GM23338 (cell line): ENCODE data around the gene ADCY3. TPM values are rescaled to one million over a fixed set of nuclear protein-coding genes. Genes with fewer than 3 reads are reported as not detected.

Experiments
- ATAC-seq: fragments of 200-7000 bp; cut with Tn5 transposase; 3 replicates; pipeline ENCODE4 v1.9.1; 2020
- DNase-seq: peaks from one replicate; pipeline ENCODE4 v3.0.0-alpha.2; 2015; ENCODE audit warnings: low spot score
- H2AFZ ChIP-seq: fragments of 200-600 bp; sonication (generic); 2 replicates; pipeline ENCODE4 v1.8.0; 2016; ENCODE audit warnings: antibody characterized with exemption, mild to moderate bottlenecking, moderate library complexity
- H3F3A ChIP-seq: fragments of 200-600 bp; sonication (generic); replicated peaks from 2 replicates; pipeline ENCODE4 v1.8.0; 2017; ENCODE audit warnings: antibody characterized with exemption, mixed run types, low read depth
- H3K27ac ChIP-seq: fragments of 200-600 bp; sonication (generic); 2 replicates; pipeline ENCODE4 v1.6.1; 2016; ENCODE audit warnings: low read depth
- H3K27me3 ChIP-seq: fragments of 200-600 bp; sonication (generic); 2 replicates; pipeline ENCODE4 v1.8.0; 2016; ENCODE audit warnings: mild to moderate bottlenecking, mixed run types, moderate library complexity; ENCODE audit not compliant: insufficient read depth
- H3K36me3 ChIP-seq: fragments of 200-600 bp; sonication (generic); 2 replicates; pipeline ENCODE4 v1.8.0; 2016; ENCODE audit warnings: mild to moderate bottlenecking; ENCODE audit not compliant: insufficient read depth
- H3K4me1 ChIP-seq: fragments of 200-600 bp; sonication (generic); 2 replicates; pipeline ENCODE4 v1.8.0; 2016; ENCODE audit warnings: mild to moderate bottlenecking, moderate library complexity; ENCODE audit not compliant: insufficient read depth
- H3K4me2 ChIP-seq: fragments of 200-600 bp; sonication (generic); 2 replicates; pipeline ENCODE4 v1.7.1; 2017; ENCODE audit warnings: mixed run types
- H3K4me3 ChIP-seq: fragments of 200-600 bp; sonication (generic); 2 replicates; pipeline ENCODE4 v1.6.1; 2016; ENCODE audit warnings: mixed run types
- H3K79me2 ChIP-seq: fragments of 200-600 bp; sonication (generic); replicated peaks from 2 replicates; pipeline ENCODE4 v1.8.0; 2017; ENCODE audit warnings: mild to moderate bottlenecking; ENCODE audit not compliant: insufficient read depth
- H3K9me2 ChIP-seq: fragments of 200-600 bp; sonication (generic); 2 replicates; pipeline ENCODE4 v1.8.0; 2017; ENCODE audit not compliant: insufficient read depth
- H4K20me1 ChIP-seq: fragments of 200-600 bp; sonication (generic); replicated peaks from 2 replicates; pipeline ENCODE4 v1.8.0; 2017; ENCODE audit warnings: mild to moderate bottlenecking; ENCODE audit not compliant: insufficient read depth
- H3K27ac Mint-ChIP-seq: 2 replicates; pipeline ENCODE4 v1.8.0; 2020; ENCODE audit warnings: inconsistent platforms, mild to moderate bottlenecking, moderate library complexity, mixed read lengths
- H3K27me3 Mint-ChIP-seq: 3 replicates; pipeline ENCODE4 v1.8.0; 2022; ENCODE audit warnings: low read depth, mild to moderate bottlenecking, moderate library complexity, mixed read lengths, inconsistent platforms; ENCODE audit not compliant: insufficient read depth, poor library complexity
- H3K36me3 Mint-ChIP-seq: 3 replicates; pipeline ENCODE4 v1.8.0; 2021; ENCODE audit warnings: low read depth, mild to moderate bottlenecking, inconsistent platforms, moderate library complexity, mixed read lengths
- H3K4me1 Mint-ChIP-seq: 3 replicates; pipeline ENCODE4 v1.8.0; 2020; ENCODE audit warnings: mild to moderate bottlenecking, inconsistent platforms, mixed read lengths
- H3K4me3 Mint-ChIP-seq: 3 replicates; pipeline ENCODE4 v1.8.0; 2021; ENCODE audit warnings: moderate library complexity, mild to moderate bottlenecking, inconsistent platforms, mixed read lengths
- H3K9me3 Mint-ChIP-seq: 3 replicates; pipeline ENCODE4 v1.8.0; 2020; ENCODE audit warnings: moderate library complexity, mild to moderate bottlenecking, inconsistent platforms, mixed read lengths
- CREB1 ChIP-seq: fragments of 250-450 bp; sonication (Bioruptor Pico); IDR thresholded peaks from 2 replicates; pipeline ENCODE4 v1.5.0; 2020; ENCODE audit warnings: low read depth, mild to moderate bottlenecking, moderate library complexity
- CTCF ChIP-seq, 2 experiments: fragments of 200-600 bp in 1 of 2; sonication (generic) in 1 of 2; conservative IDR thresholded peaks; 2 replicates each; pipeline versions ENCODE4 v1.5.1 to v1.6.1; 2016 to 2017; ENCODE audit warnings: antibody characterized with exemption in 2 of 2, low read depth in 2 of 2, mild to moderate bottlenecking in 2 of 2, moderate library complexity in 1 of 2
- ETS1 ChIP-seq: IDR thresholded peaks from 2 replicates; pipeline ENCODE4 v1.6.1; 2016; ENCODE audit warnings: antibody characterized with exemption
- EZH2 ChIP-seq: fragments of 200-600 bp; sonication (generic); IDR thresholded peaks from one replicate; pipeline ENCODE4 v1.8.0; 2017; ENCODE audit warnings: antibody characterized with exemption, mild to moderate bottlenecking, low read depth; ENCODE audit not compliant: unreplicated experiment
- EZH2phosphoT487 ChIP-seq: fragments of 200-600 bp; sonication (generic); IDR thresholded peaks from one replicate; pipeline ENCODE4 v1.8.1; 2018; ENCODE audit warnings: antibody characterized with exemption; ENCODE audit not compliant: unreplicated experiment
- JUNB ChIP-seq: IDR thresholded peaks from one replicate; pipeline ENCODE4 v1.6.1; 2016; ENCODE audit warnings: antibody characterized with exemption; ENCODE audit not compliant: unreplicated experiment
- NANOG ChIP-seq: IDR thresholded peaks from 2 replicates; pipeline ENCODE4 v1.6.1; 2016; ENCODE audit warnings: antibody characterized with exemption, borderline replicate concordance
- POLR2AphosphoS5 ChIP-seq: IDR thresholded peaks from 2 replicates; pipeline ENCODE4 v1.6.1; 2016; ENCODE audit warnings: antibody characterized with exemption, low read depth
- REST ChIP-seq: IDR thresholded peaks from one replicate; pipeline ENCODE4 v1.6.1; 2018; ENCODE audit warnings: antibody characterized with exemption; ENCODE audit not compliant: unreplicated experiment
- STAT1 ChIP-seq: IDR thresholded peaks from one replicate; pipeline ENCODE4 v1.6.1; 2016; ENCODE audit warnings: antibody characterized with exemption; ENCODE audit not compliant: unreplicated experiment
- ZNF114 ChIP-seq: fragments of 250-450 bp; sonication (Bioruptor Pico); IDR thresholded peaks from 2 replicates; pipeline ENCODE4 v1.5.0; 2020; ENCODE audit warnings: mild to moderate bottlenecking, moderate library complexity
- ZNF331 ChIP-seq: fragments of 250-450 bp; sonication (Bioruptor Pico); IDR thresholded peaks from 2 replicates; pipeline ENCODE4 v1.5.0; 2020; ENCODE audit warnings: low read depth, mild to moderate bottlenecking, moderate library complexity
- ZNF462 ChIP-seq: fragments of 250-450 bp; sonication (Bioruptor Pico); IDR thresholded peaks from 2 replicates; pipeline ENCODE4 v1.5.0; 2020; ENCODE audit warnings: mild to moderate bottlenecking, moderate library complexity
- polyA plus RNA-seq: library from polyadenylated mRNA; unstranded; fragments of >200 nt; fragmentation: Nextera tagmentation; extraction: Ambion mirVana; gene quantifications from 2 replicates; pipeline ENCODE4 v1.2.1, GENCODE V29; 2016
- total RNA-seq: library from RNA; depleted of rRNA; stranded (reverse); fragments of >200 nt; shearing (Covaris generic); gene quantifications from 2 replicates; pipeline ENCODE4 v1.2.3, GENCODE V29; 2014

Gene ADCY3
- total and polyA plus RNA-seq, 2 experiments from 2014 or later, result 9.7 to 32.4 TPM

- Histone ChIP-seq H3F3A (no peaks in the 10 kb centered on the region; the same call in 1 of the 2 replicates), H2AFZ (peak overlapping the region; percentile 90), H3K36me3 (no peaks in the 10 kb centered on the region), H3K4me3 (peak overlapping the region; percentile 39; the same call in 1 of the 2 replicates), H3K4me2 (peak overlapping the region; percentile 61), H3K9me2 (no peaks in the 10 kb centered on the region; the same call in 1 of the 2 replicates), H3K4me1 (peaks cover 14% of the 10 kb centered on the region), H4K20me1 (no peaks in the 10 kb centered on the region), H3K27me3 (no peaks in the 10 kb centered on the region), H3K79me2 (no peaks in the 10 kb centered on the region), H3K27ac (no peak overlapping the region)
- DNase-seq (no peak), ATAC-seq (peak; percentile 12)
- peaks cover 24% of the 10 kb centered on the region for H3K4me1 Mint-ChIP-seq
- no peak overlapping the region for H3K4me3 Mint-ChIP-seq
- TF ChIP-seq JUNB (no peak), CREB1 (CRISPR knock-in tag) (no peak), ZNF331 (no peak), CTCF (conservative IDR thresholded peaks at IDR 0.05; ENCODE audit: low read depth in 2 of 2) (no peak), REST (no peak), ZNF114 (CRISPR knock-in tag) (no peak), POLR2AphosphoS5 (no peak), STAT1 (no peak), EZH2phosphoT487 (no peak), EZH2 (no peak), ZNF462 (CRISPR knock-in tag) (no peak), ETS1 (no peak), NANOG (no peak)
- no peak overlapping the region for H3K27ac Mint-ChIP-seq
- no peaks in the 10 kb centered on the region for H3K36me3 Mint-ChIP-seq
- H3K27me3 Mint-ChIP-seq, result peaks cover 2% of the 10 kb centered on the region
- H3K9me3 Mint-ChIP-seq, result no peaks in the 10 kb centered on the region
Observed at GRCh38 chr2:24926220-24926601, 6.2 kb upstream of the ADCY3 start.
